Nephron progenitor cell (in vitro differentiated cells): Measurements from ENCODE around the gene ADD2.

Experiments
- DNase-seq: peaks from one replicate; pipeline ENCODE4 v3.0.0; 2021
- H3K27ac Mint-ChIP-seq: 2 replicates; pipeline ENCODE4 v1.8.0; 2021; ENCODE audit warnings: mild to moderate bottlenecking, moderate library complexity, mixed read lengths
- H3K27me3 Mint-ChIP-seq: 2 replicates; pipeline ENCODE4 v1.8.0; 2021; ENCODE audit warnings: mild to moderate bottlenecking, low read depth, mixed read lengths; ENCODE audit not compliant: poor library complexity
- H3K36me3 Mint-ChIP-seq: 2 replicates; pipeline ENCODE4 v1.8.0; 2021; ENCODE audit warnings: low read depth, mixed read lengths
- H3K4me1 Mint-ChIP-seq: 2 replicates; pipeline ENCODE4 v1.8.0; 2021; ENCODE audit warnings: mixed read lengths
- H3K4me3 Mint-ChIP-seq: 2 replicates; pipeline ENCODE4 v1.8.0; 2021; ENCODE audit warnings: mild to moderate bottlenecking, moderate library complexity, mixed read lengths
- H3K9me3 Mint-ChIP-seq: 2 replicates; pipeline ENCODE4 v1.8.0; 2021; ENCODE audit warnings: mild to moderate bottlenecking, moderate library complexity, mixed read lengths
- CTCF ChIP-seq: fragments of 200-600 bp; sonication (generic); IDR thresholded peaks from 2 replicates; pipeline ENCODE4 v1.5.0; 2021; ENCODE audit warnings: antibody characterized with exemption

Gene ADD2

GRCh38 chr2:70673041-70673647 lies 94.9 kb downstream of the ADD2 start:
- H3K4me1 Mint-ChIP-seq = peaks cover 20% of the 10 kb centered on the region

GRCh38 chr2:70671092-70671675 lies 96.8 kb downstream of the ADD2 start:
- H3K9me3 Mint-ChIP-seq = no peaks in the 10 kb centered on the region
- H3K27me3 Mint-ChIP-seq = peaks cover 7% of the 10 kb centered on the region
- TF ChIP-seq CTCF = no peak
- no peak overlapping the region for H3K27ac Mint-ChIP-seq
- DNase-seq = no peak
- H3K36me3 Mint-ChIP-seq = peaks cover 50% of the 10 kb centered on the region
- no peak overlapping the region for H3K4me3 Mint-ChIP-seq
- peaks cover 20% of the 10 kb centered on the region for H3K4me1 Mint-ChIP-seq

More at GRCh38 chr2:70673041-70673647, 94.9 kb downstream of the ADD2 start:
- Mint-ChIP-seq H3K36me3 (peaks cover 53% of the 10 kb centered on the region), H3K27me3 (peaks cover 6% of the 10 kb centered on the region), H3K27ac (peak overlapping the region; percentile 52), H3K9me3 (no peaks in the 10 kb centered on the region), H3K4me3 (no peak overlapping the region)
- DNase-seq = peak; percentile 19
- no peak for TF ChIP-seq CTCF

GRCh38 chr2:70670626-70671025 lies 97.4 kb downstream of the ADD2 start:
- Mint-ChIP-seq H3K27me3 (peaks cover 7% of the 10 kb centered on the region), H3K4me3 (no peak overlapping the region), H3K9me3 (no peaks in the 10 kb centered on the region), H3K36me3 (peaks cover 45% of the 10 kb centered on the region), H3K27ac (no peak overlapping the region), H3K4me1 (peaks cover 20% of the 10 kb centered on the region)
- DNase-seq = no peak
- no peak for TF ChIP-seq CTCF

GRCh38 chr2:70670202-70670601 lies 97.8 kb downstream of the ADD2 start:
- TF ChIP-seq CTCF = no peak
- Mint-ChIP-seq H3K36me3 (peaks cover 45% of the 10 kb centered on the region), H3K4me1 (peaks cover 20% of the 10 kb centered on the region), H3K9me3 (no peaks in the 10 kb centered on the region), H3K27ac (no peak overlapping the region), H3K4me3 (no peak overlapping the region), H3K27me3 (peaks cover 7% of the 10 kb centered on the region)
- no peak for DNase-seq

- peaks cover 24% of the 10 kb centered on the region for H3K4me1 Mint-ChIP-seq
- H3K36me3 Mint-ChIP-seq = peaks cover 39% of the 10 kb centered on the region
- DNase-seq = no peak
- peak overlapping the region; percentile 41 for H3K27ac Mint-ChIP-seq
- no peak for TF ChIP-seq CTCF
- no peaks in the 10 kb centered on the region for H3K9me3 Mint-ChIP-seq
- H3K27me3 Mint-ChIP-seq = peaks cover 7% of the 10 kb centered on the region
- H3K4me3 Mint-ChIP-seq = no peak overlapping the region
Measured at GRCh38 chr2:70668911-70669310, 99.1 kb downstream of the ADD2 start.

- peak overlapping the region; percentile 41 for H3K27ac Mint-ChIP-seq
- H3K4me1 Mint-ChIP-seq = peaks cover 20% of the 10 kb centered on the region
- no peak for DNase-seq
- peaks cover 39% of the 10 kb centered on the region for H3K36me3 Mint-ChIP-seq
- H3K27me3 Mint-ChIP-seq = peaks cover 7% of the 10 kb centered on the region
- TF ChIP-seq CTCF = no peak
- H3K9me3 Mint-ChIP-seq = no peaks in the 10 kb centered on the region
- no peak overlapping the region for H3K4me3 Mint-ChIP-seq
Measured at GRCh38 chr2:70668432-70668831, 99.6 kb downstream of the ADD2 start.
